Measurements from ENCODE around the gene KCNQ1.

KCNQ1 gene

DNA sequence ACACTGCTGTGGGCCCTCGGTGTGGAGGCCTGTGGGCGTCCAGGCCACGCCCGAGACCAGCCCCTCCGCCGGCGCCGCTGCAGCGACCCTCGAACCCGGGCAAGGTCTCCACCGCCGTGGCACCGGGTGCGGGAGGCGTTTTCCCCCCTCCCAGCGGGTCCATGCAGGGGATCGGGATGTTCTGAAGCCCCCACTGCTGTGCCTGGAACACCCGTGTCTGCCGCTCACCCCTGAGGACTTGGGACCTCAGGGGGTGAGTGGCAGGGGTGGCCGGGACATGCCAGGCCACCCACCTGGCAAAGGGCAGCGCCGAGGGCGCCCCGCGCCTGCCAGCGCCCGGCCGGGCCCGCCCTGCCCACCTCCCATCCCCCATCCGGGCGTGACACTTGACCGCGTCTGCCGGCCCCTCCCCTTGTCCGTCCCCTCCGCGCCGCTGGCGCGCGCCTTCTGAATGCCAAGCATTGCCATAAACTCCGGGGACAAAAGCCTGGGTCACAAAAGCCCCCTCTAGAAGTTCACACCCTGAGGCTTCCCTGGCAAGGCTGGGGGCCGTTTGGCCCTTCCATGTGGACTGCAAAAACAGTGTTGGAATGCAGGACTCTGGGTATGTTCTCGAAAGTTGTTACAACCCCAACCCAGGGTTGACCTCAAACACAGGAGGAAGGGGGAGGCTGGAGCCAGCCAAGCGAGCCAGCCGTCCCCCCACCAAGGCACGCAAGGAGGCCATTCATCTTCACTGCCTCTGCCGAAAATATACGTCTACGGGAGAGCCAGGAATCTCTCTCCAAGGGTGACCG is 255.8 kb downstream of the KCNQ1 start:
- TF ChIP-seq, protein P1, sequence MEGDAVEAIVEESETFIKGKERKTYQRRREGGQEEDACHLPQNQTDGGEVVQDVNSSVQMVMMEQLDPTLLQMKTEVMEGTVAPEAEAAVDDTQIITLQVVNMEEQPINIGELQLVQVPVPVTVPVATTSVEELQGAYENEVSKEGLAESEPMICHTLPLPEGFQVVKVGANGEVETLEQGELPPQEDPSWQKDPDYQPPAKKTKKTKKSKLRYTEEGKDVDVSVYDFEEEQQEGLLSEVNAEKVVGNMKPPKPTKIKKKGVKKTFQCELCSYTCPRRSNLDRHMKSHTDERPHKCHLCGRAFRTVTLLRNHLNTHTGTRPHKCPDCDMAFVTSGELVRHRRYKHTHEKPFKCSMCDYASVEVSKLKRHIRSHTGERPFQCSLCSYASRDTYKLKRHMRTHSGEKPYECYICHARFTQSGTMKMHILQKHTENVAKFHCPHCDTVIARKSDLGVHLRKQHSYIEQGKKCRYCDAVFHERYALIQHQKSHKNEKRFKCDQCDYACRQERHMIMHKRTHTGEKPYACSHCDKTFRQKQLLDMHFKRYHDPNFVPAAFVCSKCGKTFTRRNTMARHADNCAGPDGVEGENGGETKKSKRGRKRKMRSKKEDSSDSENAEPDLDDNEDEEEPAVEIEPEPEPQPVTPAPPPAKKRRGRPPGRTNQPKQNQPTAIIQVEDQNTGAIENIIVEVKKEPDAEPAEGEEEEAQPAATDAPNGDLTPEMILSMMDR (conservative IDR thresholded peaks at IDR 0.05) = no peak
- H3K27ac ChIP-seq = peak overlapping the region; percentile 87

DNA sequence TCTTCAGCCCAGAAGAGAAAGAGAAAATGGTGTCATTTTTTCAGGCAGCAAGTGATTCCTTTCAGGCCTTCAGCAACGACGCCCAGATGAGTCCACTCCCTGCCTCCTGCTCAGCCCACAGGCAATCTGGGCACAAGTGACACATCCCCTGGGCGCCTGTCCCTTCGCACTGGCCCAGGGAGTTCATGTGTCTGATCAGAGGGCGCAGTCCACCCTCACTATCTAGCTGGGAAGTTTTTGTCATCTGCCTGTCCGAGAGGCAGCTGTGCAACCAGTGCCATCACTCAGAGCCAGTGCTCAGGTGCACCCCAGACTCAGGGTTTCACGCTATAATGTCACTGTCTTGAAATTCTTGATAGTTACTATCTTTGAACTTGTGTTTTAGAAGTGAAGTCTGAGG is 256.4 kb downstream of the KCNQ1 start:
- TF ChIP-seq, protein P1 (conservative IDR thresholded peaks at IDR 0.05) = no peak
- H3K27ac ChIP-seq = peak overlapping the region; percentile 87; the same call in 1 of the 2 replicates

DNA sequence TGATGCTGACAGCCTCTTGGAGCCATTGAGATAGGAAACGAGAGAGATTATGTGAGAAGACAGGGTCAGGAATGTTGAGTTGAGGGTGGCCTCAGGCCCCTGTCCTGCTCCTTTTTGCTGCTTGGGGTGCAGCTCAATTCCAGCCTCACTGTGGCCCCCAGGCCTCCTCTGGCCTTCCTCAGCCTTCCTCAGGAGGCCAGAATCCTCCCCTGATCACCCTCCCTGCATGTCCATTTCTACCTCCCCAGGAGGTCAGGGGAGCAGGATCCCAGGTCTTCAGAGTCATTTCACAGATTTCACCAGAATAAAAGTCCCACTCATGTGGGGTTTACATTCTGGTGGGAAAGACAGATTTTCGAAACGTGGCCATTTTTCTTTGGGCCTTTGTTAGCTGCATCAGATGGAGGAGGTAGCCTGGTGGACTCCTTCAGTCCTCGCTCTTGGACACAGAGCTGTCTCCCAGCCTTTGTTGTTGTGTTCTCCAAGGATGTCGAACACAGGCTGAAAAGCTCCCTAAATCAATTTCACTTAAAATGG is 257.2 kb downstream of the KCNQ1 start:
- TF ChIP-seq, protein P1 (conservative IDR thresholded peaks at IDR 0.05) = no peak
- no peak overlapping the region for H3K27ac ChIP-seq

DNA sequence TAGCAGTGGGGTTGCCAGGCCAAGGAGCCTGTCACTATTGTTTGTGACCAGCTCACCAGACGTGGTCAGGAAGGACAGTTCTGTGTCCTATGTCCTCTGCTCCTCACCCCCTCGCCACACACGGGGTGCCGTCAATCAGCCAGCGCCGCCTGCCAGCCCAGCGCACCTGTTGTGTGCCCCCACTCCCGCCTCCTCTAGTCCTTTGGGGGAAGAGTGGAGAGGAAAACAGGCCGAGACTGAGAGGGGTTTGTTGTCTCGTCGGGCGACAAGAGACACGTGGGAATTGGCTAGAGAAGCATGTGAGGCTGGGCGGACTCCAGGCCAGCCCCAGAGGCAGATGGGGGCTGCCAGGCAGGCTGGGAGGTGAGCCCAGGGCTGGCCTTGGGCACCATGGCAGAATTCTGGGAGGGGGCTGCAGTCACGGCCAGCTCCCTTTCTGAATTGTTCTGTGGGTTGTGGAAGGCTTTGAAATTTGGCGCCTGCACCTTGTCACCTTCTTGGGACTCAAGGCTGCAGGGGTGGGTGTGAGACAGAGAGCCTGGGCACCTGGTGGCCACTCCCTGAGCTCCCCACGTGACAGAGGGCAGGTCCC is 258.1 kb downstream of the KCNQ1 start:
- TF ChIP-seq, protein P1 (conservative IDR thresholded peaks at IDR 0.05) = no peak
- no peak overlapping the region for H3K27ac ChIP-seq

DNA sequence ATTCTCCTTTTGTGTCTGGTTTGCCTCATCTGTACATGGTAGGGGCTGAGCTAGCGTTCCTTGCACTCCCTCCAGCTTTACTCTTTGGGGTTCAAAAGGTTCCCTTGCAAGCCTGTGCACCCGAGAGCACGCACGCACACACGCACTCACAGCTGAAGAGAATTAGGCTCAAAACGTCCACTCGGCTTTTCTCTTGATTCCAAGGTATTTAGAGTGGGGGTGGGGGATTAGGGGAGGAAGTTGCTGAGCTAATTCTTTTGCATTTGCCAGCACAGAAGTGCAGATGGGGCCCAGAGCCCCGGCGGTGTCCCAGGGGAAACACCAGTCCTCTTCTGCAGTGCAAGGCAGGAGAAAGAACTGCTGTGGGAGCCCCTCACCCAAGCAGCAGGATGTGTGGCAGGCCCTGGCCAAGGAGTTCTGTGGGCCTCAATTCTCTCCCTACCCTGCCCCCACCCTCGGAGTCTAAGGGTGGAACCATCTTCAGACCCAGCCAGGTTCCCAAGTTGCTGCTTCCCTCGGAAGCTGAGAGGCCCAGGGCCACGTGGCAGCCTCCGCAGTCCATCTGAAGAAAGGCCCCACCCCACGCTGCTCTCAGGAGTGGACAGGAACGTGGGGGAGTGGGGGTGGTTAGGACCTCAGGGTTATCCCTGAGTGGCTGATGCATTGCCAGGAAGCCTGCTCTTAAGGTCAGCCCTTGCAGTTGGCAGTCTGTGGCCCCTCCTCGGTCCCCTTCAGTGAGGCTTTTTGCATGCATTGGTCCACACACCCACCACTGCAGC is 258.7 kb downstream of the KCNQ1 start:
- TF ChIP-seq, protein P1 (conservative IDR thresholded peaks at IDR 0.05) = no peak
- H3K27ac ChIP-seq = no peak overlapping the region

DNA sequence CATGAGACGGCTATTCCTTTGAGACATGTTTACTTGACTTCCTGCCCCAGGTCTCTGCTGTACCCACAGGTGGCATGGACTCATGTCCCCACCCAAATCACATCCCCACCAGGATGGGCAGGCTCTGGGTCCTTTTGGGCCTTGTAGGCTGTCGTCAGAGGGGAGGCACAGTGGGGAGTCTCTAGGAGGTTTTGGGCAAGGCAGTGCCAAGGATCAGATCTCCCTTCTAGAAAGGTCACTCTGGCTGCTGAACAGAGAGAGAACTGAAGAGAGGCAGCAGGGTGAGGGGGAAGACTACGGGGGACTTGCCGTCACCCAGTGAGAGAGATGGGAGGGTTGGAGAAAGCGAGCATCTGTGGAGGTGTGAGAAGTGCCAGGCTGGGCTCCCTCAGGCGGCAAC is 259.5 kb downstream of the KCNQ1 start:
- no peak overlapping the region for H3K27ac ChIP-seq
- TF ChIP-seq, protein P1 (conservative IDR thresholded peaks at IDR 0.05) = no peak

Data from VCaP (cell line).